NCI-H1092 treated with DMSO at 0.1 percent for 48 hours (cell line): ENCODE measurements around the gene SPINK14.
A peak's percentile ranks its signal among the peaks of the same experiment; 100 is the strongest.

ENCODE experiments used
- DNase-seq: peaks from one replicate; lab custom pipeline; 2025; lab: John Stamatoyannopoulos, UW

Gene SPINK14, protein sequence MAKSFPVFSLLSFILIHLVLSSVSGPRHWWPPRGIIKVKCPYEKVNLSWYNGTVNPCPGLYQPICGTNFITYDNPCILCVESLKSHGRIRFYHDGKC

GRCh38 chr5:148168246-148168645 lies at the start of gene SPINK14:
SPINK14 (plus strand) TSS chr5:148168546; CDS start chr5:148169733, 1,187 bp downstream.
- DNase-seq = no peak

- no peak for DNase-seq
Observed at GRCh38 chr5:148120317-148120716, 48.0 kb upstream of the SPINK14 start.

DNA sequence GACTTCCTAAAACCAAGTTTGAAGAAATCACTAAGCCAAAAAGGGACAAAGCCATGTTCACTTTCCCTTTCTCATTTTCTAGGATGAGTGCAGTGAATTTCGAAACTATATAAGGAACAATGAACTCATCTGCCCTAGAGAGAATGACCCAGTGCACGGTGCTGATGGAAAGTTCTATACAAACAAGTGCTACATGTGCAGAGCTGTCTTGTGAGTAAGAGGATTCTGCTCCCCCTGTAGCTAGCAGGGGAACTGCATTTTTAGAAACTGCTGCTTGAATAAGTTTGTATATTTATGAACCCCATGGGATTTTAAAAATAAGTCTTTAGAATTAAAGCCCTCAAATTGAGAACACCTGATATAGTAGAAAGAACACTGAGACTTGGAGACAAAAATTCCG lies 42.7 kb upstream of the SPINK14 start:
- DNase-seq = no peak

DNA sequence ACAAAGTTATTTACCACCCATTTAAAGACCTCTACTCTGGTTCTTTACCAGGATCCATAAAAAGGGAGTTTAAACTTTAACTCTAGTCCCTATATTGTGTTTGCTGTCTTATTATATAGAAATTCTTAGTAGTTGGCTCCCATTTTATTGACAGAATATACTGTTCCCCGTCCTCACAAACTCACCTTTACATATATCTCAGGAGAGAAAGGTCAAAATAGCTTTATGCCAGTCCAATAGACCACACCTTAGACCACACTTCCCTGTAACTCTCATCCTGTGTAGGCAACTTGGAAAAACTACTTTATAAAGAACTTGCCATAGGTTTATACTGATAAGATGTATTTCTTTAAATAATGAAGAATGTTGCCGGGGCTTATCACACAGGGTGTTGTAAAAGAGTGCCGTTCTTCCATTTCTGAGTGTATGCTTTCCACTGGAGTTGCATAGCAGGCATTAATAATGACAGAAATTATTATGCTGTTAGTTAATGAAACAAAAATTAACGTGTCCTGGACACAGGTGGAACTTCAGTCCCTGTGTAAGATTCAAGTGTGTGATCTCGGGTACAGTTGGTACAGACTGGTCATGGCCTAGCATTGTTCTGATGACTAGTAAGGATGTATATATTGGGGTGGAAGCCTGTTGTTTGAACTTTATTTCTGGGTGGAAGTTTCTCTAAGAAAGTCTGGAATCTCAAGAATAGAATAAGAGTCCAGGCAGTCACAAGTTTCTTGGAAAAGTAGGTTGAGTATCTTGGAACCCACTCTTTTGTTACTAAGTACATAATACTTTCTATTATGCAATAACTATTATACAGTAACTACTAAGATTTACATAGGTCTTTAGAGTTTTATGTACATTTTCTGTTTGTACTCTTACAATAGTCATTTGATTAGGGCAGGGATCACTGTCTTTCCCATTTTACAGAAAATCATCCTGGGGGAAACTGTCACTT lies 33.0 kb upstream of the SPINK14 start:
- DNase-seq = no peak

- no peak for DNase-seq
Observed at GRCh38 chr5:148140846-148141245, 27.5 kb upstream of the SPINK14 start.

DNA sequence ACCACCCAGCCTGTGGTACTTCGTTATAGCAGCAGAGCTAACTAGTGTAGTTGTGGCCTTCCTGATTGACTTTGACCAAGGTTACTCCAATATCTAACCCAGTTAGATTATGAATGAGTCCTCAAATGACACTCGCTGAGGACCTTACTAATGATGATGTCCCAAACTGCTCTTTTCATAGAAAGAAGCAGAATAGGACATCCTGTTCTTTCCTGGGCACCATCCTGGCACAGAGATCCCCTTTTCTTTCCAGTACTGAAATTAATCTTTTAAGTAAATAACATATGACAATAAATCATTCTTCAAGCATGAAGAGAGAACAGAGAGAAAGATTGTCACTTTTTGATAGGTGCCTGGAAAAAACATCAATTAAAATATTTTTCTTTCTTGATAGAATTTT lies 26.7 kb upstream of the SPINK14 start:
- DNase-seq = no peak

DNA sequence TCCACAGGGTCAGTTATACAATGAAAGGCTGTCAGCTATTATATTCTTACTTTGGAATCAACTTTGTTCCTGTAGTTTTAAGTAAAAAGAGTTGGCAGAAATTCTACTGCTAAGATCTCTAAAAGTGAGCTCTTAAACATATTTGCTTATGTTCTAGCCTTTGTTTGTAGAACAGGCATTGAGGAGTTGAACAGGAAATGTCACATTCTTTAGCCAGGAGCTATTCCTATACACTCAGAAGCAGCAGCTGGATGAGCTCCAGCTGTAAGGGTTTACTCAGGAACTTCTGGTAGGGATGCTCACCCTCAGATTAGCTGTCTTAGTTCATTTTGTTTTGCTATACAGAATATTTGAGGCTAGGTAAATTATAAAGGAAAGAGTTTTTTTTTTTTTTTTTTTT lies 22.4 kb upstream of the SPINK14 start:
- DNase-seq = no peak

- DNase-seq = no peak
Observed at GRCh38 chr5:148146487-148146886, 21.9 kb upstream of the SPINK14 start.

GRCh38 chr5:148147415-148147814 lies 20.9 kb upstream of the SPINK14 start:
- no peak for DNase-seq

DNA sequence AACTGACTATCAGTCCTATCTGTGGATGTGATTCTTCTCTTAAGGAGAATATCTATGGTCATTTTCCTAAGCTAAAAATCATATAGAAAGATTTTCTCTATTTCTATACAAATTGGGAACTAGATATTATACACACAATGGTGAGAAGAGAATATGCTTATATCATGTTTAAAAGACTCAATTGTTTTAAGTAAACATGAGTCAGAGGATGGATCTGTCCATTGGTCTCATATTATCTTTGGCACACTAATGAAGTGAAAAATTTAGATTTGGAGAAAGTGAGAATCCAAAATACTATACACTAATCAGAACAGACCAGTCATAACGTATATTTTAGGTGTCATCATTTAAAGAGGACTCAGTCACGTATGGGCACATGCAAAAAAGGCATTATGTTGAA lies 16.5 kb upstream of the SPINK14 start:
- no peak for DNase-seq

DNA sequence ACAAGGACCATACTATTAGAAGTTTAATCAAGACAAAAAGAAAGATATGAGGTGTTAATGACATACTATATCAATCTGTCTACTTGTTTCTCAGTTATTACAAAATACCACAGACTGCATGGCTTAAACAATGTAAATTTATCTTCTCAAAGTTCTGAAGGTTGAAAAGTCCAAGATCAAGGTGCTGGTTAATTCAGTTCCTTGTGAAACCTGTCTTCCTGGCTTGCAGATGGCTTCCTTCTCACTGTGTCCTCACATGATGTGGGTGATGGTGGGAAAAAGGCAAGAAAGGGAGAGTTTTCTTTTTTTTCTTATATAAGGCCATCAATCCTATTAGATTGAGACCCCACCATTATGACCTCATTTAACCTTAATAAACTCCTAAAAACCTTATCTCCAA lies 15.6 kb upstream of the SPINK14 start:
- DNase-seq = no peak

GRCh38 chr5:148156609-148157008 lies 11.7 kb upstream of the SPINK14 start:
- no peak for DNase-seq

- DNase-seq = no peak
Observed at GRCh38 chr5:148162038-148162437, 6.3 kb upstream of the SPINK14 start.

GRCh38 chr5:148163345-148163744 lies 5.0 kb upstream of the SPINK14 start:
- DNase-seq = no peak

DNA sequence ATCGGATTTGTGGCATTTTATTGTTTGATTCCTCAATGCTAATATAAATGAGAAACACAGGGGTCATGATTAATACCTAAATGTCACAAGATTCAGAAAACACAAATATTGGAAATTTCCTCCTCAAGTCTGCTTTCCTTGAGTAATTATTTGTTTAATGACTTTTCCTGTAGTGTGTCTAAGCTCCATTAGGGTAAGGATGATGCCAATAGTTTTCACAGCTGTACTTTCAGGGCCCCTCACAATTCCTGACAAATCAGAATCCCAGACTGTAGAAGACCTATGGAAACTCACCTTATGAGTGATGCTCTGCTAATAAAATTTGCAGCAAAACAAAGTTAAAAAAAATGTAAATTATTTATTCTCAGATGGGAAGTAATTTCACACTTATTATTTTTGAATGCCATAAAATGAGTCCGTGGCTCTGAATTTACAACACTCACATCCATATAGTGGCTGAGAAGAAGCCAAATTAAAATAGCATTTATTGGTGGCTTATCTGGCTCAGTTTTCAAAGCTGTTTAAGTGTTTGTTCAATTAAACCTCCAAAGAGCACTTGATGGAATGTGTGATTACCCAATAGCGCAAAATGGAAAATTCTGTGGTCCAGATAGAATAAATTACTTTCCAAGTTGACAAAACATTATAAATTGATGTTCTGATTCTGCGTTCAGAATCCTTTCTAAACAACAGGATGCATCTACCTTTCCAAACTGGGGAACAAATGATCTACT lies 1.6 kb upstream of the SPINK14 start:
- DNase-seq = no peak

- DNase-seq = no peak
Observed at GRCh38 chr5:148172377-148172776, 4.0 kb downstream of the SPINK14 start.

DNA sequence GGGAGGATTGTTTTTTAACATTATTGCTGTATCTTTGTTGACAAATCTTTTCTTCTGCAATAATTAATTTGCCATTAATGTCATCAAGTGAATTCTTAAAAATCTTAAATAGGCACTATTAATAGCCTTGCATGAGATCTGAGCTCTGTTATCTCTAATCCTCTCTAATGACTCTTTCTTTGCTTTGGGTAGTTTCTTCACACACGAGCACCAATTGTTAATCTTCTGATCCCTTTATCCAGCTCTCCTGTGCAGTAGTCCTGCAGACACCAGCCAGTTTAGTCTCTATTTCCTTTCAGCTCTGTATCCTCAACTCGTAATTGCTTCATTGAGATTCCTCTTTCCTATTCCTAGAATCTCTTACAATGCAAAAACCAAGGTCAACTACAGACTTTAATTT lies 8.1 kb downstream of the SPINK14 start:
- no peak for DNase-seq

GRCh38 chr5:148177207-148177606 lies 8.9 kb downstream of the SPINK14 start:
- no peak for DNase-seq

- DNase-seq = peak; percentile 41
Observed at GRCh38 chr5:148179234-148179824, 11.0 kb downstream of the SPINK14 start.

DNA sequence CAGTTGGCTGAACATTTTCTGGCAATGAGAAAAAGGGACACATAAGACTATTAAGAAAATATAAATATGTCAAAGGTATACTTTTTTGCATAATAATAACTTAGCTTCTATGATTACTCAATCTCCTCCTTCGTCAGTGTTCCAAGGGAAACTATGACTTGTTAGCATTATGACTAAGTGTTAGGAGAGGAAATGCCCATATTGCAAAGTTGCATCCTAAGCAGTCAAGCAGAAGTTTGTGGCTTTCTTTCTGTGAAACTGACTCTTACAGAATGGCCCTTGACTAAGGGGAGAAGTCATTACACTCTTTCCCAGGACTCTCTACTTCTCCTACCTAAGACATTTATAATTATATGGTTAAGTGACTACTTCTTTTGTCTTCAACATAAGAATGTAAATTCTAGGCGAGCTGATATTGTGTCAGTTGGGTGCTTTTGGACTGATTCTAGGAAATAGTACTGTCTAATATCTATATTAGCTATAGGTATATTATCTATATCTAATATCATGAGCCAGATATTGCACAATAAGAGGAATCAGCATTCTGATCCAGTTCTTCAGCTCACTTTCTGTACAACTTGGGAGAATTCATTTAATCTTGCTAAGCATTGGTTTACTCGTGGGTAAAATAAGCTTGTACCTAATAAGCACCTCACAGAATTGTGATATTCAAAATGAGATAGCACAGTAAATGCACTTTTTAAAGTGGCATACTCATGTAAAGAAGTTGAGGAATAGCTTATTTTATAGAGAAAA lies 18.1 kb downstream of the SPINK14 start:
- no peak for DNase-seq

DNA sequence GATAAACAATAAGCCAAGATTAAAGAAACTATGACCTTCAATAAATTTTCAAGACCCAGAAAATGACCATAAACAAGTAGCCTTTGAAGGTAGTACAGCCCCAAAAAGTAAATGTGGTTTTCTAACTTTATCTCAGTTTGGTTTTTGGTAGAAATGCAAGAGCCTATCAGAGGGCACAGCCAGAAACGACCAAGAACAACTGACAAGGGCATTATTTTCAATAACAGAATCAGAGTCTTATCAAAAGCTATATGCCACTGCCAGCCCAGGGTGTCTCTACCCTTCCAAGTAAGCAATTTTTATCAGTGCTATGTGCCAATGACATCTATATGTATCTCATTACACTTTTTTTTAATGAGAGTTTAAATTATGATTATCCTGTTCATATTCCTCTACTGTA lies 22.7 kb downstream of the SPINK14 start:
- no peak for DNase-seq

DNA sequence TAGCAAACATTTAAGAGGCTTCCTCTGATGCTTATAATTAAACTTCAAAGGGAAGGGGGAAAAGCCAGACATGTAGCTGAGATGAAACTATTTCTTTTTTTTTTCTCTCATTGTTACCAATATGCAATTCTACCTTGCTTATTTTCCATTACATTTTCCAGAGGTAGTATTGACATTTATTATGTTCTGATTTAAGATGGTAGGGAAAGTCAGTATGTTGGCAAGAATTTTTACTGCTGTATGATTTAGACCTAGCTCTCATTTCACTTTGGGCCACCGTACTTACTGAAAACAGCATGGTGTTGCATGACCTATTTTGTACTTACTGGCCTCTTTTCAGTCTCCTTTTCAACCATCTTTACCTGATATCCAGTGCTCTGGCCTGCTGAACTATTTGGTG lies 24.9 kb downstream of the SPINK14 start:
- DNase-seq = no peak
